ENCODE measurements around the gene VMO1.

DNA sequence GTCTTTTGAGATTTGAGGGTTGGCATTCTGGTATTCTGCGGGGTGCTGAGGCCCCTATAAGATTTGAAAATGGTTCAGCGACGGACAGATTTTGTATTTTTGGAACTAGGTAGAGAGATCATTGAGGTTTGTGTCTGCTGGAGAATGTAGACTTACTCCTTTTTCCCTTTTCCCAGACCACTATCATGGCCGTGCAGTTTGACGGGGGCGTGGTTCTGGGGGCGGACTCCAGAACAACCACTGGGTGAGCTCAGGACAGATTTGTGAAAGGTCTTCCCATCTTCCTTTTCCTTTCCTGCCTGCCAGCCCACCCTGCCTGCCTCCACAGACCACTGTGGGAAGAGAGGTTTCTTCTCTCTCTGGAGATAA lies 10.4 kb upstream of the VMO1 start:
- TF ChIP-seq CTCF (IDR thresholded peaks at IDR 0.05; ENCODE audit: poor library complexity, severe bottlenecking) (no peak), POLR2AphosphoS5 (IDR thresholded peaks at IDR 0.05) (no peak), EP300 (conservative IDR thresholded peaks at IDR 0.05; ENCODE audit: poor library complexity, severe bottlenecking) (no peak)
